Stimulated activated CD8-positive, alpha-beta memory T cell treated with anti-CD3 and anti-CD28 coated beads, Interleukin-2, amount 100 ng/mL, for 48 hours (primary cell): ENCODE results near the gene NBEA.

ENCODE experiments used
- DNase-seq, 2 donors: peaks; one replicate each; pipeline ENCODE4 v3.0.0-alpha.2; 2020; ENCODE audit warnings: low read depth in 2 of 2

The NBEA gene

DNA sequence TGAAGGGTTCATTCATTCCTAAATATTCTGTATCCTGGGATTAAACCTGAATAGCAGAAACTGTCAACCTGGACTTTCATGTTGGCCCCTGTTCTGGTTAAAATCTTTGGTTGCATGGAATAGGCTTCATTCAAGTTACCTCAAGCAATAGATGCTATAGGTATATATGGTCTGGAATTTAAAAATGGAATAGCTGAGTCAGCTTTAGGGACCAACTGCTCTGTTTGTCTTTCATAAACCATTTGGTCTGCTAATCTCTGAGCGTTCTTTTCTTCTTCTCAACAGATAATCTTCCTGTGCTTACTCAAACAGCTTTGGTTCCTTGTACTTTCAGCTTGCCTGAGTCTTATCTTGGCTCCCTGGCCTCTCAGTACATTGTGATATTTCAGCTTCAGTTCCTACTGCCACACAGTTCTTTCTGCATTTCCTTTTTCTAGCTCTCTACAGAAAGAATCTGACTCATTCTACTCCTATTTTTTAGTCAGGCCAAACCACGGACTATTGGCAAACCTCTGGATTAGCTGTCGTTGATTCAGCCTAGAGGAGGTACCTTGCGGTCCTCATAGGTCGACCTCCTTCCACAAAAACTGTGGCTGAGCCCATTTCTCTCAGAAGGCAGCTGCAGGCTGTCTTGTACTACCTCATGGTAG is 570.3 kb downstream of the NBEA start:
- no peak for DNase-seq

DNA sequence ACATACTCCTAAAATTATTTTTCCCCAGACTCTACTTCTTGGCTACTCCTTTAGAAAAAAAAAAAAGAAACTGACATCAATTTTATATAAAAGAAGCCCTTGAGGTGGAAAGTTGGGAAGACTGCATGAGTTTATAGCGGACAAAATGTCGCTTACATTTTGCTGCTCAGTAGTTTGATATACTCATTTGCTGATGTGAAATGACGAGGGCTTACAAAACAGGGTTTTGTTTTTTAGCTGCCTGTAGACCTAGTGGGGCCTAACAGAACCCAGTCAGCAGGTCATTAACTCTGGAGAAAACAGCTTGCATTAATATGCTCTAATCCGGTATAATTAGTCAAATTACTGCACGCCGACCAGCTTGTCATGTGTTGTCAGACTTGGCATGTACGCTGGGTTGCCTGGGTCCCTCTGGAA is 572.0 kb downstream of the NBEA start:
- DNase-seq = no peak

DNA sequence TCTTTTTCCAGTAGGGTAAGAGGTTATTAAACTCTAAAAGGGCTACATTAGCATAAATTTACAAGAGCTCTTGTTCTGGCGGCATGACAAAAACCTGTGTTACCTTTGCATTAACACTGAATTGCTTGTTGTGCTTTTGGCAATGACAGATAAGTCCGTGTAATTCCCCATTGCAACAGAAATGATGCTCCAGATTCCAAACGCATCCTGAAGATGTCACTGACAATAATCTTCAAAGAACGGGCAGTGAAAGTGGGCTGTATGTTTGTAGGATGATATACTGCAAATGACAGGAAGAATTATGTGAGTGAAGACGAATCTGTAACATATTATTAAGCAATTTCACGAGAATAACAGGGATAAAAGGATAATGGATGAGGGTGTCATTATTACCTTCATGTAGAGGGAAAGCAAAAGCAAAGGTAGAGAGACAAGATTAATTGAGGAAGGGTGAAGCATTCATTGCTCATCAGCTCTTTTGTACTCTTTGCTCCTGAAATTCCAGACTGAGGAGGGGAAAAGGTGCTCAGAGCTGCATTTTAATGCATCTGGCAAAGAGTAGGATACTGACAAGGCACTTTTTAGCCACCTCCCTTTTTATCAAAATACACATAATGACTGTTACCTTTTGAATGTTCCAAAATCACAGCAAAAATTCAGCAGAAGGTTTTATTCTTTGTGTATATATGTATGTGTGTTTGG is 572.9 kb downstream of the NBEA start:
- DNase-seq = no peak

DNA sequence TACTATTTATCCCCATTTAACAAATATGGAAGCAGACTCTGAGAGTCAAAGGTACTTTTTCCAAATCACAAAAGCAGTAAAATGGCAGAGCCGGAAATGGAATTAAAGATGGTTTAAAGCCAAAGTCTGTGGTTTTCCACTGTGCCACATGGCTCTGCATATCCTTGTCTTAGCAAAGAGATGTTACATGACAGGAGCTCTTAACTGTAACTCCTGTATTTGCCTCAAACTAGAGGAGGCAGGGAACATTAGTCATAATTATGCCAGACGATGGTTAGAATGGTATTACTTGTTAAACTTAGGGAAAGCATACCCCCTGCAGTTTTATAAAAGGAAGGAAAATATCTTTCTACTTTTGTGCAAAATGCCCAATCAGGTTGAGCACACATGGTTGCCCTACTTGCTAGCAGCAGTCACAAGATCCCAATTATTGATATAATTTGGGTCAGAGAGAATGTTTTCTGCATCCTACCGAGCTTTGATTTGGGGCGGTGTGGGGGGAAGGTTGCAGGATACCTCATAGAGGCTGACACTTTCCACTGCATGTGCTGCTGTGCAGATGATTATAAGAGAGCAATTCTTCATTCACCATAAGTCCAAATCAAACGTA is 576.4 kb downstream of the NBEA start:
- no peak for DNase-seq

DNA sequence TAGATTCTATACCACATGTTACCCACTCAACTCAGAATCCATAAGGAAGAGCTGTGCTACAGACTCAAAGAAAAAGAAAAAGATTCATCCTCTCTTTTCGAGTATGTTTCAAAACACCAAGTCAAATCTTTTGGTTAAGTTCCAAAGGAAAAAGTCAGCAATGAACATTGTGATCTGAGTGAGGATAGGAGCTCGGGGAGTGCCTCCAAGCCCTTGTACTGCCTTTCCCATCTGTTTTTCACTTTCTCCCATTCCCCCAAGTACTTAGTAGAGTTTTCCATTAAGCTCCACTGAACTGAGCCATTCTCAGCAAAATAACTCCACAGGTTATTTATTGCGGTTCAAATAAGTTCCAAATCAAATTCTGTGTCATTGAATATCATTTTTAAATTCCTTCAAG is 582.1 kb downstream of the NBEA start:
- DNase-seq = no peak

DNA sequence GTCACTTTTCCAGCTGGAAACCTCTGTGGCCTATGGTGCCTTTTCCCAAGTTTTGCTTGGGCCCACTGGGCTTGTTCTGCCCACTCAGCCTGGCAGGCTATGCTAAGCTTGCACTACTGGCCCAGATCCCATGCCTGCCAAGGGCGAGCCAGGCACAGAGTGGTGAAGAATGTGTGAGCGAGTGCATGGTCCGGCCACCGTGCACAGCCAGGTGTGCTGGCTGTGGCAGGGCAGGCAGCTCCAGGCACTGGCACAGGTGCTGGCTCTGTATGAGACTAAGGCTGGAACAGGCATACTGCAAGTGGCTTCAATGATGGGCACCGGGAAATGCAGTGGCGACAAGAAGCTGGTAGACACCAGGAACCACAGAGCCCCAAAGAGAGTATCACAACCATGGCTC is 584.5 kb downstream of the NBEA start:
- no peak for DNase-seq

- no peak for DNase-seq
These were observed 585.4 kb downstream of the NBEA start for GRCh38 chr13:35527451-35527850.

DNA sequence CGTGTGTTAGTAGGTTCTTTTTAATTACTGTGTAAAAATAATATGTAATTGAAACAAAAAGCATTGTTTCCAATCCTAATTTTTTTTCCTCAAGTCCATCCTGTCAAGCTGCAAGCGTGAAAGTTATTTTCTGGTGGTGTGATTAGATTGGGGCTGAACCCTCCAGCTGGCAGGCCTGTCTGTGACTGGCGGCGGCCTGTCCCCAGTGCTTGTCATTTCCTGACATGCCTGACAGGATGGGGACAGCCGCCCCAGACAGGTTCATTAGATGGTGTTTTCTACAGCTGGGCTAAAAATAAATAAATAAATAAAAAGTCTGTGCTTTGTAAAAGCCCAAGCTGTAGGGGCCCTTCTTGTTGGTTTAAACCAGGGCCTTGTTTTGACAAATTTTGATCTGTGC is 588.1 kb downstream of the NBEA start:
- DNase-seq = no peak

DNA sequence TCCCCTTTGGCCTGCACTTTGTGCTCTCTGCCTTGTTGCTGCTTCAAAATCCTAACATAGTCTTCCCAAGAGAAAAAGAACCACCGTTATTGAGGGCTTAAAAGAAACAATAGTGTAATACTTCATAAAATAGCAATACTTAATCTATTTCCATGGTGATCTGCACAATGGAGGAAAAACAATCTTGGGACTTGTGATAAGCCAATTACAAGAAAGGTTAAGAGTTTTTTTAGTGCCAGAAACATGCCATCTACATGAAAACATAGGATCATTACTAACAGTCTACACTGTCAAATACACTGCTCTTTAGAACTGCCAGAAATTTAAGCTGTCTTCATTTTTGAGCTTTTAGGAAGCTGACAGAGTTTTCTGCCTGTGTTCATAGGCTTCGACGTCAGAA is 588.5 kb downstream of the NBEA start:
- DNase-seq = no peak

DNA sequence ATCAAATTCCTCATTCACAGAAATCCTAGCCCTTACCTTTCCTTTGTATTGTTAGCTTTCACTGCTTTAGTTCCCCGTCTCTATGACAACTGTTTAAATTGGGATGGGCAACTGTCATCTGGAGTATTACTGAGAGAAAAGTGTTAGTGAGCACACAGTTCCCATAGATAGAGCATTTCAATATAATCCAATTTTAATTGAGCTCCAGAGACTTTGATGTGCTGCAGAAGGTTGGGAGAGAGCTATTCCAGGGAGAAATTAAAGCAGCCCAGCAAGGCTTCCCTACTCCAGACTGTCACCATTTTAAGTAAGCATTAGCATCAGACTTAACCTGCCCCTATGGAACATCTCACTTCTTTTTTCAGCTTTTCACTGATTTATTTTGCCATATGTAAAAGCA is 589.5 kb downstream of the NBEA start:
- no peak for DNase-seq

GRCh38 chr13:35534343-35534742 is 592.3 kb downstream of the NBEA start:
- no peak for DNase-seq

- DNase-seq = no peak
These were observed 606.7 kb downstream of the NBEA start for GRCh38 chr13:35548790-35549189.

- DNase-seq = no peak
These were observed 607.4 kb downstream of the NBEA start for GRCh38 chr13:35549481-35549880.

GRCh38 chr13:35552172-35552844 is 610.2 kb downstream of the NBEA start:
- DNase-seq = no peak

- no peak for DNase-seq
These were observed 613.0 kb downstream of the NBEA start for GRCh38 chr13:35554972-35555623.

GRCh38 chr13:35557475-35557874 is 615.4 kb downstream of the NBEA start:
- no peak for DNase-seq

GRCh38 chr13:35561540-35561939 is 619.5 kb downstream of the NBEA start:
- DNase-seq = no peak

GRCh38 chr13:35565273-35565672 is 623.2 kb downstream of the NBEA start:
- no peak for DNase-seq

- DNase-seq = no peak
These were observed 624.3 kb downstream of the NBEA start for GRCh38 chr13:35566340-35566739.

GRCh38 chr13:35567406-35567980 is 625.4 kb downstream of the NBEA start:
- no peak for DNase-seq

GRCh38 chr13:35573639-35574038 is 631.6 kb downstream of the NBEA start:
- DNase-seq = no peak

- no peak for DNase-seq
These were observed 650.4 kb downstream of the NBEA start for GRCh38 chr13:35592457-35592856.
